Mucosa of stomach (tissue), 1 donor: ENCODE data around the gene HPS1.
A peak's percentile ranks its signal among the peaks of the same experiment; 100 is the strongest.

Source experiments
- H3K27me3 ChIP-seq: one replicate; pipeline ENCODE4 v1.7.0; 2013; ENCODE audit warnings: mild to moderate bottlenecking, low read length; ENCODE audit not compliant: control insufficient read depth, insufficient read depth
- H3K36me3 ChIP-seq: one replicate; pipeline ENCODE4 v1.7.0; 2013; ENCODE audit warnings: low read length; ENCODE audit not compliant: control insufficient read depth, insufficient read depth
- H3K4me1 ChIP-seq: one replicate; pipeline ENCODE4 v1.7.0; 2013; ENCODE audit warnings: mild to moderate bottlenecking, low read length; ENCODE audit not compliant: control insufficient read depth, insufficient read depth
- H3K4me3 ChIP-seq: one replicate; pipeline ENCODE4 v1.7.0; 2013; ENCODE audit warnings: low read length
- H3K9ac ChIP-seq: one replicate; pipeline ENCODE4 v1.7.0; 2013; ENCODE audit warnings: mild to moderate bottlenecking, low read length, moderate library complexity
- H3K9me3 ChIP-seq: one replicate; pipeline ENCODE4 v1.7.0; 2013; ENCODE audit warnings: mild to moderate bottlenecking, low read length, moderate library complexity; ENCODE audit not compliant: control insufficient read depth
- donor health status: Pancreatic carcinoma.

Gene HPS1

GRCh38 chr10:98414932-98415730, 31.6 kb downstream of the HPS1 start, which contains the start of gene PYROXD2:
TSS of gene PYROXD2 (minus strand) at chr10:98415182. CDS start at chr10:98415135, 47 bp downstream.
- Histone ChIP-seq H3K4me1 (peaks cover 11% of the 10 kb centered on the region), H3K9me3 (no peaks in the 10 kb centered on the region), H3K9ac (peak within 1 kb of the TSS; percentile 75), H3K36me3 (no peaks in the 10 kb centered on the region), H3K27me3 (no peaks in the 10 kb centered on the region), H3K4me3 (peak within 1 kb of the TSS; percentile 54)

DNA sequence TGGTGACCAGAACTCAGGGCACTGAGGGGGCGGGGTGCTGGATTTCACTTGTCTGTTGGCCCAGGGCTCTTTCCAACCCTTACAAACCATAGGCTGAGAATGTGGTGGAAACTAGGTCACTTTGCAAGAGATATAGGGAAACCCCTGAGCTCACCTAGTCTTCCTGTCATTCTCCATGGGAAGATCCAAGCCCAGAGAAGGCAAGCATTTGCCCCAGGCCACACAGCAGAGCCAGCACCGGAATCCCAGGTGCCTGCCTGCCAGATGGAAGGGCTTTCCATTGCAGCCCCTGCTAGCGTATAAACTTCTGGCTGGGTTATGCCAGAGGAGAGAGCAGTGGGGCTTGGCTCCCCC, 32.2 kb downstream of the HPS1 start:
- no peaks in the 10 kb centered on the region for H3K9me3 ChIP-seq
- peak overlapping the region; percentile 54 for H3K4me3 ChIP-seq
- no peaks in the 10 kb centered on the region for H3K27me3 ChIP-seq
- peak overlapping the region; percentile 75 for H3K9ac ChIP-seq
- no peaks in the 10 kb centered on the region for H3K36me3 ChIP-seq
- H3K4me1 ChIP-seq, result peaks cover 11% of the 10 kb centered on the region

DNA sequence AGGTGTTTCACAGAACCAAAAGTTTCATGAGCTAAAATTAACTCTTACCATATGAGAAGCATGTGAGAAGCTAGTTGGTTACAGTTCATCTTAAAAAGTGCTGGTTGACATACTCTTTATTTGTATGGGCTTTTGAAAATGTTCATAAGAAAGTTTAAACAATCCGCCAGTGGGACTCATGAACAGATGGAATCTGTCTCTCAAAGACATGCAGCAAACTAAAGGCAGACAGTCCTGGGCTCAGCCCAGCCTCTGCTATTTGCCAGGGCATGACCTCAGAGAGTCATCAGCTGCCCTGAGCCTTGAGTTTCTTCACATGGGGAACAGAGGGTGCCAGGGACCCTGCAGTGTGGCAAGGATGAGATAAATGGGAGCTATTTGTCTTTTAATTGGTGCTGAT, 35.0 kb downstream of the HPS1 start:
- H3K4me1 ChIP-seq, result peaks cover 18% of the 10 kb centered on the region
- H3K4me3 ChIP-seq, result no peak overlapping the region
- H3K36me3 ChIP-seq, result no peaks in the 10 kb centered on the region
- no peaks in the 10 kb centered on the region for H3K27me3 ChIP-seq
- H3K9ac ChIP-seq, result no peak overlapping the region
- no peaks in the 10 kb centered on the region for H3K9me3 ChIP-seq

GRCh38 chr10:98411166-98411565, 35.6 kb downstream of the HPS1 start:
- H3K9ac ChIP-seq, result no peak overlapping the region
- peaks cover 21% of the 10 kb centered on the region for H3K4me1 ChIP-seq
- H3K27me3 ChIP-seq, result no peaks in the 10 kb centered on the region
- no peak overlapping the region for H3K4me3 ChIP-seq
- no peaks in the 10 kb centered on the region for H3K9me3 ChIP-seq
- no peaks in the 10 kb centered on the region for H3K36me3 ChIP-seq

- Histone ChIP-seq H3K36me3 (no peaks in the 10 kb centered on the region), H3K27me3 (no peaks in the 10 kb centered on the region), H3K9me3 (no peaks in the 10 kb centered on the region), H3K4me3 (no peak overlapping the region), H3K9ac (no peak overlapping the region), H3K4me1 (peaks cover 21% of the 10 kb centered on the region)
These were observed 36.0 kb downstream of the HPS1 start for GRCh38 chr10:98410759-98411158.

DNA sequence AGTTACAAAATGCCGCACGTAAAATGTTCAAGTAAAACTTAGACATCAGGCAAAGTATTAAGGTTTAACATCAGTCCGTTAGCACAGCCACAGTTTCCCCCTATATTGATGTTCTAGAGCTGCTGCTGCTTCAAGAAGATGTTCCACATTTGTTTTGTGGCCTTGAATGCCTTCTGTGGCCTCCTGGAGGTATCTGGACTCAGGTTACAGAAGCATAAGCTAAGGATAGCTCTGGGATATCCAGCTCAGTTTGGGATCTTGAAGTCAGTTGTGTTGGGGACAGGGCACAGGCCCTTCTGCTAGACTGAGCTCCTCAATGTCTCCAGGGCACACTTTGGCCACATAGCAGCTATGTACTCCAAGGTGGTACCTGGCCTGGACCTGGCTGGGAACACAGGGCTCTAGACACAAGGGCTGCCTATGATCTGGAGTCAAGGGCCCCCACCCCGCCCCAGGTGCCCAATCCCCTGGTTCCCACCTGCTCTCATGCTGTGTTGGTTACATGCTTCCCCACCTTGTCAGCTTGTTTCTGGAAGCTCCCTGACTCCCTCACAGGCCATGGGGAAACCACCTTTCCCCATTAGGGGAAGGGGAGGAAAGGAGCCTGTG, 36.5 kb downstream of the HPS1 start:
- no peaks in the 10 kb centered on the region for H3K36me3 ChIP-seq
- H3K27me3 ChIP-seq, result no peaks in the 10 kb centered on the region
- H3K9me3 ChIP-seq, result no peaks in the 10 kb centered on the region
- peaks cover 19% of the 10 kb centered on the region for H3K4me1 ChIP-seq
- H3K4me3 ChIP-seq, result no peak overlapping the region
- H3K9ac ChIP-seq, result no peak overlapping the region

- Histone ChIP-seq H3K27me3 (no peaks in the 10 kb centered on the region), H3K4me3 (no peak overlapping the region), H3K9me3 (no peaks in the 10 kb centered on the region), H3K4me1 (peaks cover 24% of the 10 kb centered on the region), H3K36me3 (no peaks in the 10 kb centered on the region), H3K9ac (no peak overlapping the region)
These were observed 37.9 kb downstream of the HPS1 start for GRCh38 chr10:98408799-98409198.

DNA sequence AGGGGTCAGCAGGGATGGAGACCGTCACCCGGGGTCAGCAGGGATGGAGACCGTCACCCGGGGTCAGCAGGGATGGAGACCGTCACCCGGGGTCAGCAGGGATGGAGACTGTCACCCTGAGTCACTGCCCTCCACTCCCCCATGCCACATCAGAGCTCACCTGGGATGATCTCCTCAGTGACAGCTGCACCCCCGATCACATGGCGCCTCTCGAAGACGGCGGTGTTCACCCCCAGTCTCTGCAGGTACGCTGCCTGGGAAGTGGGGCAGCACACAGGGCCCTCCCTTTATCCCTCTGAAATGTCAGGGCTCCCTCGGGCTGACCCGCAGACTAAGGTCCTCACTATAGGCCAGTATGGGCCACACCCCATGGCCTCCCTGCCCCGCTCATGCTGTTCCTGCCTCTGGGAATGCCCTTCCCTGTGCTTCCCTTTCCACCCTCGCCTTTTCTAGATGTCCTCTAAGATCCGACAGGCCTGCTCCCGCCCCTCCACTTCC, 38.9 kb downstream of the HPS1 start:
- Histone ChIP-seq H3K9me3 (no peaks in the 10 kb centered on the region), H3K4me1 (peaks cover 34% of the 10 kb centered on the region), H3K9ac (no peak overlapping the region), H3K27me3 (no peaks in the 10 kb centered on the region), H3K36me3 (no peaks in the 10 kb centered on the region), H3K4me3 (no peak overlapping the region)

- H3K36me3 ChIP-seq, result no peaks in the 10 kb centered on the region
- no peak overlapping the region for H3K4me3 ChIP-seq
- H3K27me3 ChIP-seq, result no peaks in the 10 kb centered on the region
- H3K4me1 ChIP-seq, result peaks cover 41% of the 10 kb centered on the region
- no peaks in the 10 kb centered on the region for H3K9me3 ChIP-seq
- H3K9ac ChIP-seq, result no peak overlapping the region
These were observed 39.6 kb downstream of the HPS1 start for GRCh38 chr10:98407017-98407743.

DNA sequence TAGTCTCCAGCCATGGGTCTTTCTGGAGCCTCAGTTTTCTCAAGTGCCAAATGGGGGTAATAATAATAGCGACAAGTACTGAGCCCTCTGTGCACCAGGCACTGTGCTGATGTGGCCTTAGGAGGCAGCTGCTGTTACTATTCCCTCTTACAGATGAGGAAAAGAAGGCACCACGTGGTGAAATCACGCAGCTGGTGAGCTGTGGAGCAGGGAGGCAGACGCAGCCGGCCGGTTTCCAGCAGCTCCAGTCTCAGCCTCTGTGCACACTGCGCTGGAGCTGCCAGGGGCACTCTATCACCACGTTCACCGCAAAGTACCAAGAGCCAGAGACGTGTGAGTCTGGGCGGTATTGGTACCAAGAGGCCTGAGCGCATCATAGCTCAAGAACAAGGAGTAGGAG, 41.3 kb downstream of the HPS1 start:
- no peak overlapping the region for H3K4me3 ChIP-seq
- H3K9me3 ChIP-seq, result no peaks in the 10 kb centered on the region
- H3K36me3 ChIP-seq, result no peaks in the 10 kb centered on the region
- H3K27me3 ChIP-seq, result no peaks in the 10 kb centered on the region
- H3K4me1 ChIP-seq, result peaks cover 44% of the 10 kb centered on the region
- H3K9ac ChIP-seq, result no peak overlapping the region

- no peaks in the 10 kb centered on the region for H3K27me3 ChIP-seq
- peaks cover 44% of the 10 kb centered on the region for H3K4me1 ChIP-seq
- H3K4me3 ChIP-seq, result no peak overlapping the region
- H3K9me3 ChIP-seq, result no peaks in the 10 kb centered on the region
- H3K36me3 ChIP-seq, result no peaks in the 10 kb centered on the region
- peak overlapping the region; percentile 42 for H3K9ac ChIP-seq
These were observed 42.0 kb downstream of the HPS1 start for GRCh38 chr10:98404571-98405359.
